Measurements from ENCODE around the gene BRAT1.

Gene BRAT1

GRCh38 chr7:2555121-2556052 lies at the start of gene BRAT1:
TSS of gene BRAT1 (minus strand) at chr7:2555524. CDS start at chr7:2554431, 1,093 bp downstream.
- DNase-seq (ENCODE audit: low read depth, low spot score), result peak; percentile 49
- peak; percentile 61 for TF ChIP-seq CTCF (IDR thresholded peaks at IDR 0.05; ENCODE audit: insufficient read depth, low read length, missing control alignments)
- POLR2A ChIA-PET, result no interaction called here
- CTCF ChIA-PET, result interaction anchor here (0.7 to 1.9 kb wide), 6 partner anchors 58 to 112 kb away, joined by 3 to 5 read pairs (median 4); no protein-coding TSS in a partner anchor
- H3K4me3 ChIP-seq (ENCODE audit: low read depth, low read length), result peak within 1 kb of the TSS; percentile 74

- no peak for DNase-seq (ENCODE audit: low read depth, low spot score)
- H3K4me3 ChIP-seq (ENCODE audit: low read depth, low read length), result no peak overlapping the region
- ChIA-PET POLR2A (no interaction called here), CTCF (interaction anchor here (1.0 to 1.5 kb wide), 3 partner anchors 12 to 18 kb away, joined by 3 to 4 read pairs (median 4); no protein-coding TSS in a partner anchor)
- TF ChIP-seq CTCF (IDR thresholded peaks at IDR 0.05; ENCODE audit: insufficient read depth, low read length, missing control alignments), result no peak
Observed at GRCh38 chr7:2604608-2605174, 49.4 kb upstream of the BRAT1 start.

GRCh38 chr7:2603044-2603965 lies 48.0 kb upstream of the BRAT1 start:
- no peak for DNase-seq (ENCODE audit: low read depth, low spot score)
- POLR2A ChIA-PET, result no interaction called here
- H3K4me3 ChIP-seq (ENCODE audit: low read depth, low read length), result no peak overlapping the region
- no peak for TF ChIP-seq CTCF (IDR thresholded peaks at IDR 0.05; ENCODE audit: insufficient read depth, low read length, missing control alignments)
- CTCF ChIA-PET, result interaction anchor here (0.7 to 1.5 kb wide), 4 partner anchors 9 to 134 kb away, joined by 3 to 4 read pairs (median 4); no protein-coding TSS in a partner anchor

GRCh38 chr7:2602406-2603043 lies 47.2 kb upstream of the BRAT1 start:
- ChIA-PET POLR2A (interaction anchor here (1.0 kb wide), 1 partner anchor 16 kb away, joined by 3 read pairs; no protein-coding TSS in a partner anchor), CTCF (interaction anchor here (1.2 kb wide), 1 partner anchor 10 kb away, joined by 4 read pairs; no protein-coding TSS in a partner anchor)
- H3K4me3 ChIP-seq (ENCODE audit: low read depth, low read length), result no peak overlapping the region
- no peak for TF ChIP-seq CTCF (IDR thresholded peaks at IDR 0.05; ENCODE audit: insufficient read depth, low read length, missing control alignments)
- DNase-seq (ENCODE audit: low read depth, low spot score), result no peak

- CTCF ChIA-PET, result interaction anchor here (1.2 kb wide), 1 partner anchor 10 kb away, joined by 4 read pairs; no protein-coding TSS in a partner anchor
- no peak for DNase-seq (ENCODE audit: low read depth, low spot score)
- no peak for TF ChIP-seq CTCF (IDR thresholded peaks at IDR 0.05; ENCODE audit: insufficient read depth, low read length, missing control alignments)
- no peak overlapping the region for H3K4me3 ChIP-seq (ENCODE audit: low read depth, low read length)
- POLR2A ChIA-PET, result interaction anchor here (1.0 kb wide), 1 partner anchor 17 kb away, joined by 3 read pairs; no protein-coding TSS in a partner anchor
Observed at GRCh38 chr7:2601907-2602306, 46.6 kb upstream of the BRAT1 start.

All from AG04449 (cell line).